Globus pallidus (tissue), 1 donor: ENCODE measurements around the gene ANKRD17.

Experiments
- DNase-seq: peaks from one replicate; pipeline ENCODE4 v3.0.0-alpha.2; 2015; ENCODE audit warnings: low spot score

ANKRD17 gene

DNA sequence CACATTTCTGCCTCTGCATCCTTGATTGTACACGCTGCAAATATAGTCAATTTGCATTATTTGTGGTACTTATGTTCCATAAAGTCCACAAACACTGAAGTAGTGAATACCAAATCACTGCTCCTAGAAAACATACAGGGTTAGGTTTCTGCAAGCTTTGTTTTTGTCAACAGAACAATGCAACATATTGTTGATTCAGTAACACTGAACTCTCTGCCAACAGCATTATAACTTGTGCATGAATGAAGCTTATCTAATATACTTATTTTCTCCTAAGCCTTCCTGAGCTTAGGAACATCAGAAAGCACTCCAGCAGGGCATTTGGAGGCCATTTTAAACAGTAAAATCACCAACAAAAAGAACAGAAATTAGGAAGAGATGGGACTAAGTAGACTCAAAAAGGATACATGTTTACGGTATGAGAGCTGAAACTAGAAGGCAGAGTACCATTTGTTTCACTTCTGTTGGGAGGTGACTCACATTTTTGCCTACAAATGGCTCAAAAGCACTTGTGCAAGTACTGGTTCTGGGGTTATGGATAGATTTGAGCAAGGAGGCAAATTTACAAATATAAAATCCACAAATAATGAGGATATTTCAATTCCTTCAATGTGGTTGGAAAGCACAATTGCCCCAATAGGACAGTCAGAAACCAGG, 203.2 kb downstream of the ANKRD17 start:
- peak; percentile 51 for DNase-seq

GRCh38 chr4:73053974-73054480, 204.6 kb downstream of the ANKRD17 start:
- DNase-seq, result no peak

DNA sequence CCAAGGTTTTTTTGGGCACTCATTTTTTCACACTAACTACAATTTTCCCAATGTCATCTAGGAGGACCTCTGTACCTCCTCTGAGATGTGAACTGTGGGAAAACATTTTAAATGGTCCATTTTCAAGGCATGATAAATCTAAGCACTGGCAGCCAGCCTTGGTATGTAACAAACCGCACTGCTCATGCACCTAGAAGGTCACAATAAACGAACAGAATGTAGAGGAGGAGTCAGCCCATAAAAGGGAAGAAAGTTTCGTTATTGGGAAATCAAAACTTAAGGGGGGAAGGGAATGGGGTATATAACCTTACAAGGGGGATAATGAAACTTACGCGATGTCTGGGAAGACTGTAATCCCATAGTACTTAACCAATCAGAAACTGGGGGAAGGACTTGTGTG, 205.5 kb downstream of the ANKRD17 start:
- no peak for DNase-seq

DNA sequence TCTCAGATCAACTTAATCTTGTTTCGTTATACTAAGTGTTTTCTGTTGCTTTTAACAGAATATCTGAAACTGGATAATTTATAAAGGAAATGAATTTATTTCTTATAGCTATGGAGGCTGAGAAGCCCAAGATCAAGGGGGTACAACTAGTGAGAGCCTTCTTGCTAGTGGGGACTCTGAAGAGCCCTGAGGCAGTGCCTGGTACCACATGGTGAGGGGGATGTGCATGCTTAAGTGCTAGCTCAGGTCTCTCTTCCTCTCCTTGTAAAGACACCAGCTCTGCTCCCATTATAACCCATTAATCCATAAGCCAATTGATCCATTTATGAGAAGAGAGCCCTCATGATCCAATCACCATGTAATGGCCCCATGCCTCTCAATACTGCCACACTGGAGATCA, 207.0 kb downstream of the ANKRD17 start:
- no peak for DNase-seq

DNA sequence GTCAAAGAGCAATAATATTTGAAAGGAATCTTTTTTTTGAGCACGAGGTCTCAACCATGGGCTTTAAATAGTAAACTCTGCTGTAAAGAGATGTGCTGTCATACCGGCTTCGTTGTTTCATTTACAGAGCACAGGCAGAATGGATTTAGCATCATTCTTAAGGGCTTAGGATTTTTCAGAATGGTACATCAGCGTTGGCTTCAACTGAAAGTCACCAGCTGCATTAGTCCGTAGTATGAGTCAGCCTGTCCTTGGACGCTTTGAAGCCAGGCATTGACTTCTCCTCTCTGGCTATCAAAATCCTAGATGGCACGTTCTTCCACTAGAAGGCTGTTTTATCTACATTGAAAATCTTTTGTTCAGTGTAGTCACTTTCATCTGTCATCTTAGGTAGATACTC, 212.7 kb downstream of the ANKRD17 start:
- DNase-seq, result no peak

DNA sequence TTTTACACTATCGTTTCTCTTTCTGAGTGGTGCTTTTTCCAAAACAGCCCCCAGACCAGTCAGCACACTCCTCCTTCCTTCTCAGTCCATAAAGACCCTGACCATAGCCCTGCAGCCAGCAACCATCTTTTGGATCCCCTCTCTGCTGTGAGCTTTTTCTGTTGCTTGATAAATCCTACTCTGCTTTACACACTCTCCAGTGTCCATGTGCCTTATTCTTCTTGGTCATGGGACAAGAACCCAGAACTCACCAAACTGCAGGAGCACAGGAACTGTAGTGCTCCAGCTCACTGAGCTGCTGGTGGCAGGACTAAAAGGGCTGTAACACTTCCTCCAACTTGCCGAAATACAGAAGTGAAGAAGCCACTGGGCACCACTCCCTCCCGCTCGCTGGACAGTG, 221.5 kb downstream of the ANKRD17 start:
- DNase-seq, result no peak

DNA sequence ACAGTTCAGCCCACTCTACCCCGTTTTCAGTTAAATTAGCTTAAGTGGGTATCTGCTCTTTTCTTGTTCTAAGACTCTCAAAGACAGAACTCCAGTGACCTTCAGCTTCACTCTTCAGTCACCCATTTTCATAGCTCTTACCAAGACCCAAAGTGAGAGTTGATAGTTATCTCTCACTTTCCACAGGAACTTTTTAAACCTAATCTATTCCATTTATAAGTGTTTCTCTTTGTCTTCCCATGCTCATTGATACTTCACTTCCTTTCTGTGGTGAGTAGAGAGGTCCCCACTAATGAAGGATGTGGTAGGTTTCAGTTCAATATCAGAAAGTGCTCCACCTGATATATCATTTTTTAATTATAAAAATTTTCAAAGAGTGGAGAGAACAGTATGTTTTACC, 222.5 kb downstream of the ANKRD17 start:
- no peak for DNase-seq

GRCh38 chr4:73034896-73035295, 223.7 kb downstream of the ANKRD17 start:
- DNase-seq, result no peak

GRCh38 chr4:73028621-73029020, 230.0 kb downstream of the ANKRD17 start:
- DNase-seq, result no peak
